GM23338 (cell line): ENCODE results near the gene RANBP1. TPM values are rescaled to one million over a fixed set of nuclear protein-coding genes. Genes with fewer than 3 reads are reported as not detected.

ENCODE experiments used
- ATAC-seq: fragments of 200-7000 bp; cut with Tn5 transposase; 3 replicates; pipeline ENCODE4 v1.9.1; 2020
- DNase-seq: peaks from one replicate; pipeline ENCODE4 v3.0.0-alpha.2; 2015; ENCODE audit warnings: low spot score
- H2AFZ ChIP-seq: fragments of 200-600 bp; sonication (generic); 2 replicates; pipeline ENCODE4 v1.8.0; 2016; ENCODE audit warnings: antibody characterized with exemption, mild to moderate bottlenecking, moderate library complexity
- H3F3A ChIP-seq: fragments of 200-600 bp; sonication (generic); replicated peaks from 2 replicates; pipeline ENCODE4 v1.8.0; 2017; ENCODE audit warnings: antibody characterized with exemption, mixed run types, low read depth
- H3K27ac ChIP-seq: fragments of 200-600 bp; sonication (generic); 2 replicates; pipeline ENCODE4 v1.6.1; 2016; ENCODE audit warnings: low read depth
- H3K27me3 ChIP-seq: fragments of 200-600 bp; sonication (generic); 2 replicates; pipeline ENCODE4 v1.8.0; 2016; ENCODE audit warnings: mild to moderate bottlenecking, mixed run types, moderate library complexity; ENCODE audit not compliant: insufficient read depth
- H3K36me3 ChIP-seq: fragments of 200-600 bp; sonication (generic); 2 replicates; pipeline ENCODE4 v1.8.0; 2016; ENCODE audit warnings: mild to moderate bottlenecking; ENCODE audit not compliant: insufficient read depth
- H3K4me1 ChIP-seq: fragments of 200-600 bp; sonication (generic); 2 replicates; pipeline ENCODE4 v1.8.0; 2016; ENCODE audit warnings: mild to moderate bottlenecking, moderate library complexity; ENCODE audit not compliant: insufficient read depth
- H3K4me2 ChIP-seq: fragments of 200-600 bp; sonication (generic); 2 replicates; pipeline ENCODE4 v1.7.1; 2017; ENCODE audit warnings: mixed run types
- H3K4me3 ChIP-seq: fragments of 200-600 bp; sonication (generic); 2 replicates; pipeline ENCODE4 v1.6.1; 2016; ENCODE audit warnings: mixed run types
- H3K79me2 ChIP-seq: fragments of 200-600 bp; sonication (generic); replicated peaks from 2 replicates; pipeline ENCODE4 v1.8.0; 2017; ENCODE audit warnings: mild to moderate bottlenecking; ENCODE audit not compliant: insufficient read depth
- H3K9me2 ChIP-seq: fragments of 200-600 bp; sonication (generic); 2 replicates; pipeline ENCODE4 v1.8.0; 2017; ENCODE audit not compliant: insufficient read depth
- H4K20me1 ChIP-seq: fragments of 200-600 bp; sonication (generic); replicated peaks from 2 replicates; pipeline ENCODE4 v1.8.0; 2017; ENCODE audit warnings: mild to moderate bottlenecking; ENCODE audit not compliant: insufficient read depth
- H3K27ac Mint-ChIP-seq: 2 replicates; pipeline ENCODE4 v1.8.0; 2020; ENCODE audit warnings: inconsistent platforms, mild to moderate bottlenecking, moderate library complexity, mixed read lengths
- H3K27me3 Mint-ChIP-seq: 3 replicates; pipeline ENCODE4 v1.8.0; 2022; ENCODE audit warnings: low read depth, mild to moderate bottlenecking, moderate library complexity, mixed read lengths, inconsistent platforms; ENCODE audit not compliant: insufficient read depth, poor library complexity
- H3K36me3 Mint-ChIP-seq: 3 replicates; pipeline ENCODE4 v1.8.0; 2021; ENCODE audit warnings: low read depth, mild to moderate bottlenecking, inconsistent platforms, moderate library complexity, mixed read lengths
- H3K4me1 Mint-ChIP-seq: 3 replicates; pipeline ENCODE4 v1.8.0; 2020; ENCODE audit warnings: mild to moderate bottlenecking, inconsistent platforms, mixed read lengths
- H3K4me3 Mint-ChIP-seq: 3 replicates; pipeline ENCODE4 v1.8.0; 2021; ENCODE audit warnings: moderate library complexity, mild to moderate bottlenecking, inconsistent platforms, mixed read lengths
- H3K9me3 Mint-ChIP-seq: 3 replicates; pipeline ENCODE4 v1.8.0; 2020; ENCODE audit warnings: moderate library complexity, mild to moderate bottlenecking, inconsistent platforms, mixed read lengths
- CREB1 ChIP-seq: fragments of 250-450 bp; sonication (Bioruptor Pico); IDR thresholded peaks from 2 replicates; pipeline ENCODE4 v1.5.0; 2020; ENCODE audit warnings: low read depth, mild to moderate bottlenecking, moderate library complexity
- EZH2phosphoT487 ChIP-seq: fragments of 200-600 bp; sonication (generic); IDR thresholded peaks from one replicate; pipeline ENCODE4 v1.8.1; 2018; ENCODE audit warnings: antibody characterized with exemption; ENCODE audit not compliant: unreplicated experiment
- NANOG ChIP-seq: IDR thresholded peaks from 2 replicates; pipeline ENCODE4 v1.6.1; 2016; ENCODE audit warnings: antibody characterized with exemption, borderline replicate concordance
- POLR2AphosphoS5 ChIP-seq: IDR thresholded peaks from 2 replicates; pipeline ENCODE4 v1.6.1; 2016; ENCODE audit warnings: antibody characterized with exemption, low read depth
- REST ChIP-seq: IDR thresholded peaks from one replicate; pipeline ENCODE4 v1.6.1; 2018; ENCODE audit warnings: antibody characterized with exemption; ENCODE audit not compliant: unreplicated experiment
- ZNF462 ChIP-seq: fragments of 250-450 bp; sonication (Bioruptor Pico); IDR thresholded peaks from 2 replicates; pipeline ENCODE4 v1.5.0; 2020; ENCODE audit warnings: mild to moderate bottlenecking, moderate library complexity
- polyA plus RNA-seq: library from polyadenylated mRNA; unstranded; fragments of >200 nt; fragmentation: Nextera tagmentation; extraction: Ambion mirVana; gene quantifications from 2 replicates; pipeline ENCODE4 v1.2.1, GENCODE V29; 2016
- total RNA-seq: library from RNA; depleted of rRNA; stranded (reverse); fragments of >200 nt; shearing (Covaris generic); gene quantifications from 2 replicates; pipeline ENCODE4 v1.2.3, GENCODE V29; 2014

The RANBP1 gene
- total and polyA plus RNA-seq, 2 experiments from 2014 or later: 1,014 to 1,206 TPM

GRCh38 chr22:20129747-20130014 lies 13.8 kb downstream of the RANBP1 start (continued):
- TF ChIP-seq ZNF462: no peak

- Histone ChIP-seq H3K79me2 (peaks cover 24% of the 10 kb centered on the region), H3K36me3 (peaks cover 13% of the 10 kb centered on the region; the same call in 1 of the 2 replicates), H3K4me1 (no peaks in the 10 kb centered on the region; the same call in 1 of the 2 replicates), H3K27ac (peak overlapping the region; percentile 63; the same call in 1 of the 2 replicates), H3K4me3 (peak overlapping the region; percentile 71; the same call in 1 of the 2 replicates), H3F3A (peaks cover 44% of the 10 kb centered on the region), H4K20me1 (peaks cover 4% of the 10 kb centered on the region), H3K27me3 (no peaks in the 10 kb centered on the region), H3K4me2 (peak overlapping the region; percentile 88), H2AFZ (no peak overlapping the region; the same call in 1 of the 2 replicates), H3K9me2 (no peaks in the 10 kb centered on the region)
- H3K27me3 Mint-ChIP-seq: peaks cover 15% of the 10 kb centered on the region
- H3K9me3 Mint-ChIP-seq: no peaks in the 10 kb centered on the region
- H3K4me1 Mint-ChIP-seq: peaks cover 2% of the 10 kb centered on the region; the same call in 1 of the 3 replicates
- no peak overlapping the region for H3K27ac Mint-ChIP-seq
- peak; percentile 6 for ATAC-seq
- H3K36me3 Mint-ChIP-seq: peaks cover 32% of the 10 kb centered on the region
- H3K4me3 Mint-ChIP-seq: peak overlapping the region; percentile 67
- DNase-seq: no peak
- no peak for TF ChIP-seq EZH2phosphoT487
- TF ChIP-seq NANOG: no peak
- TF ChIP-seq POLR2AphosphoS5: no peak
- TF ChIP-seq CREB1 (CRISPR knock-in tag): no peak
- no peak for TF ChIP-seq ZNF462
- no peak for TF ChIP-seq REST
These were observed 14.4 kb downstream of the RANBP1 start for GRCh38 chr22:20130319-20130718.
